Liver (tissue), 9 donors: ENCODE results near the gene LGALS4. TPM values are rescaled to one million over a fixed set of nuclear protein-coding genes. Genes with fewer than 3 reads are reported as not detected.
A peak's percentile ranks its signal among the peaks of the same experiment; 100 is the strongest.
"Not testable (repeated sequence)": the region's sequence is repeated elsewhere in the genome, so short reads cannot be mapped to it uniquely, and the experiment has no call there.

Experiments used
- DNase-seq: peaks from one replicate; pipeline ENCODE4 v3.0.0-alpha.2; 2017; ENCODE audit warnings: low spot score
- H3K27ac ChIP-seq, 2 donors: one replicate each; pipeline ENCODE4 v1.7.0; 2013; ENCODE audit warnings: inconsistent platforms in 2 of 2, low read length in 2 of 2, control low read depth in 1 of 2, low read depth in 1 of 2, mild to moderate bottlenecking in 1 of 2
- H3K27me3 ChIP-seq, 4 donors: one replicate each; pipeline versions ENCODE4 v1.6.1 to v1.7.0; 2013; ENCODE audit warnings: low read length in 3 of 4, inconsistent platforms in 1 of 4, mild to moderate bottlenecking in 1 of 4, moderate library complexity in 1 of 4; ENCODE audit not compliant: control insufficient read depth in 4 of 4, insufficient read depth in 4 of 4
- H3K36me3 ChIP-seq, 4 donors: one replicate each; pipeline versions ENCODE4 v1.6.1 to v1.7.0; 2013; ENCODE audit warnings: low read length in 3 of 4, mild to moderate bottlenecking in 3 of 4, low read depth in 1 of 4, moderate library complexity in 1 of 4; ENCODE audit not compliant: control insufficient read depth in 4 of 4, insufficient read depth in 3 of 4
- H3K4me1 ChIP-seq, 4 donors: one replicate each; pipeline versions ENCODE4 v1.6.1 to v1.7.0; 2013; ENCODE audit warnings: low read length in 3 of 4, mild to moderate bottlenecking in 3 of 4, moderate library complexity in 1 of 4; ENCODE audit not compliant: control insufficient read depth in 4 of 4, insufficient read depth in 4 of 4
- H3K4me3 ChIP-seq, 3 donors: one replicate each; pipeline versions ENCODE4 v1.6.1 to v1.7.0; 2013; ENCODE audit warnings: low read length in 3 of 3, control low read depth in 1 of 3, low read depth in 1 of 3, mild to moderate bottlenecking in 1 of 3
- H3K9ac ChIP-seq, 2 donors: one replicate each; pipeline ENCODE4 v1.7.0; 2013; ENCODE audit warnings: low read length in 2 of 2, mild to moderate bottlenecking in 2 of 2, moderate library complexity in 2 of 2, control low read depth in 1 of 2, low read depth in 1 of 2
- H3K9me3 ChIP-seq, 4 donors: one replicate each; pipeline versions ENCODE4 v1.6.1 to v1.7.0; 2013; ENCODE audit warnings: low read length in 3 of 4; ENCODE audit not compliant: control insufficient read depth in 4 of 4
- ATF3 ChIP-seq: IDR thresholded peaks from 2 replicates; pipeline ENCODE4 v1.6.1; 2016; ENCODE audit warnings: antibody characterized with exemption
- CTCF ChIP-seq: fragments of 150-350 bp; IDR thresholded peaks from 2 replicates; pipeline ENCODE4 v1.5.1; 2017; ENCODE audit warnings: improper control_type of control experiment, low read depth, low read length; ENCODE audit not compliant: missing input control
- EGR1 ChIP-seq, 2 donors: IDR thresholded peaks; 2 replicates each; pipeline ENCODE4 v1.6.1; 2016 to 2018; ENCODE audit warnings: antibody characterized with exemption in 2 of 2, low read depth in 2 of 2
- FOXA1 ChIP-seq: IDR thresholded peaks from 2 replicates; pipeline ENCODE4 v1.6.1; 2016; ENCODE audit warnings: antibody characterized with exemption
- FOXA2 ChIP-seq: IDR thresholded peaks from 2 replicates; pipeline ENCODE4 v1.6.1; 2016; ENCODE audit warnings: antibody characterized with exemption
- GABPA ChIP-seq, 2 donors: IDR thresholded peaks in 1 of 2; conservative IDR thresholded peaks in 1 of 2; 2 replicates each; pipeline ENCODE4 v1.6.1; 2016; ENCODE audit warnings: antibody characterized with exemption in 2 of 2, mild to moderate bottlenecking in 1 of 2, moderate library complexity in 1 of 2
- HNF4A ChIP-seq, 2 donors: conservative IDR thresholded peaks; 2 replicates each; pipeline ENCODE4 v1.6.1; 2016; ENCODE audit warnings: antibody characterized with exemption in 2 of 2, mild to moderate bottlenecking in 2 of 2
- HNF4G ChIP-seq: IDR thresholded peaks from 2 replicates; pipeline ENCODE4 v1.6.1; 2016; ENCODE audit warnings: antibody characterized with exemption
- JUND ChIP-seq, 2 donors: IDR thresholded peaks; 2 replicates each; pipeline ENCODE4 v1.6.1; 2016; ENCODE audit warnings: antibody characterized with exemption in 2 of 2
- MAX ChIP-seq: IDR thresholded peaks from 2 replicates; pipeline ENCODE4 v1.6.1; 2016; ENCODE audit warnings: antibody characterized with exemption
- NR2F2 ChIP-seq: IDR thresholded peaks from 2 replicates; pipeline ENCODE4 v1.6.1; 2016; ENCODE audit warnings: antibody characterized with exemption
- RAD21 ChIP-seq, 2 donors: IDR thresholded peaks; 2 replicates each; pipeline ENCODE4 v1.6.1; 2016; ENCODE audit warnings: antibody characterized with exemption in 2 of 2, mild to moderate bottlenecking in 2 of 2
- REST ChIP-seq: IDR thresholded peaks from 2 replicates; pipeline ENCODE4 v1.6.1; 2016; ENCODE audit warnings: antibody characterized with exemption, mild to moderate bottlenecking
- SP1 ChIP-seq: IDR thresholded peaks from 2 replicates; pipeline ENCODE4 v1.6.1; 2018; ENCODE audit warnings: antibody characterized with exemption, mild to moderate bottlenecking
- TAF1 ChIP-seq: conservative IDR thresholded peaks from 2 replicates; pipeline ENCODE4 v1.6.1; 2016; ENCODE audit warnings: antibody characterized with exemption, mild to moderate bottlenecking
- WGBS: extraction: QIAGEN DNeasy Blood & Tissue Kit; methylation state at CpG from one replicate; pipeline ENCODE4 v1.1.7; 2013; 5-methylcytosine and 5-hydroxymethylcytosine counted together
- polyA plus RNA-seq, 2 donors: library from polyadenylated mRNA; stranded (reverse) in 1 of 2; unstranded in 1 of 2; fragments of 200-250 nt in 1 of 2; fragments of >200 nt in 1 of 2; fragmentation: Nextera tagmentation in 1 of 2; extraction: Ambion mirVana in 1 of 2; gene quantifications; one replicate each; pipeline versions ENCODE4 v1.2.1 to v1.2.3, GENCODE V29; 2013 to 2015
- total RNA-seq, 2 donors: library from RNA; depleted of rRNA; stranded (reverse); fragments of >200 nt; gene quantifications; one replicate each; pipeline ENCODE4 v1.2.3, GENCODE V29; 2014
- donor health status: healthy.
- donor health status: healthy.
- donor health status: healthy.
- donor health status: healthy.
- donor health status: healthy.

The LGALS4 gene
- total and polyA plus RNA-seq, 4 donors, result 0.42 to 40.6 (median 12.1) TPM

- no peaks in the 10 kb centered on the region for H3K9me3 ChIP-seq
- TF ChIP-seq ATF3 (no peak), RAD21 (IDR thresholded peaks at IDR 0.05) (peak in 1 of 2 donors; percentile 6), GABPA (IDR thresholded peaks at IDR 0.05 in 1 of 2, conservative IDR thresholded peaks at IDR 0.05 in 1 of 2) (no peak), FOXA2 (no peak), NR2F2 (peak; percentile 28), SP1 (peak; percentile 53), FOXA1 (no peak), CTCF (no peak), HNF4G (peak; percentile 25), JUND (IDR thresholded peaks at IDR 0.05) (peak; percentile 66 to 76), EGR1 (IDR thresholded peaks at IDR 0.05; ENCODE audit: low read depth in 2 of 2) (no peak), HNF4A (conservative IDR thresholded peaks at IDR 0.05) (peak; percentile 64 to 67), MAX (no peak), REST (peak; percentile 25), TAF1 (peak; percentile 56)
- no peak for DNase-seq
- peak overlapping the region; percentile 60 to 80 for H3K27ac ChIP-seq
- H3K27me3 ChIP-seq, result no peaks in the 10 kb centered on the region
- peak overlapping the region in 1 of 2 donors; percentile 47 for H3K9ac ChIP-seq
- H3K4me1 ChIP-seq, result peaks cover 0 to 4% (median 2%) of the 10 kb centered on the region in 4 donors
- no peak overlapping the region for H3K4me3 ChIP-seq
- WGBS, result 42% methylated on average over 3 of the region's 3 CpGs
- no peaks in the 10 kb centered on the region for H3K36me3 ChIP-seq
These were observed 48.9 kb downstream of the LGALS4 start for GRCh38 chr19:38763795-38764220.

- H3K9me3 ChIP-seq, H3K4me1 ChIP-seq, H3K27me3 ChIP-seq, DNase-seq, H3K36me3 ChIP-seq: not testable (repeated sequence)
- Histone ChIP-seq H3K9ac (peak overlapping the region; percentile 43 to 47), H3K4me3 (peak overlapping the region in 1 of 3 donors; percentile 24), H3K27ac (peak overlapping the region; percentile 76 to 80)
- WGBS, result 73% methylated on average over 9 of the region's 9 CpGs
These were observed 50.8 kb downstream of the LGALS4 start for GRCh38 chr19:38761884-38762389.
